ENCODE measurements around the gene CEP152. TPM values are rescaled to one million over a fixed set of nuclear protein-coding genes. Genes with fewer than 3 reads are reported as not detected.
A peak's percentile ranks its signal among the peaks of the same experiment; 100 is the strongest.

CEP152 gene
- total and polyA plus RNA-seq, 11 donors: 0.61 to 3.2 (median 1.6) TPM

DNA sequence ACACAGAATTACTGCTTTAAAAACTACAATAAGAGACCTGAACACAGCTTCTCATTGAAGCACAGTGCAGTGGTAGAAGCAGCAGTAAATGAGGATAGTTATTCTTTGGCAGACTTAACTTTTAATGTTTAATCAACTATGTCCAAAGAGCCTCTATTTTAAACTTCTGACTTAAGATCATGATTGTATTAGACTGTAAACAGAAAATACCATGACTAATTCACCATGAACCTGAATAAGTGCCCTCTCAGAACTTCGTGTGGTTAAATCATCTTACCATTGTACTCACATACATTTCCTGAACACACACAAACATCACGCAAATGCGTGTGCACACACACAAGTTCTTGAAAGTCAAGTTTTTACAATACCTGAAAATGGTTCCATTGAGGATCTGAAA, 13.9 kb downstream of the CEP152 start:
- no peak for TF ChIP-seq POLR2A (IDR thresholded peaks at IDR 0.05)
- TF ChIP-seq, protein P1, sequence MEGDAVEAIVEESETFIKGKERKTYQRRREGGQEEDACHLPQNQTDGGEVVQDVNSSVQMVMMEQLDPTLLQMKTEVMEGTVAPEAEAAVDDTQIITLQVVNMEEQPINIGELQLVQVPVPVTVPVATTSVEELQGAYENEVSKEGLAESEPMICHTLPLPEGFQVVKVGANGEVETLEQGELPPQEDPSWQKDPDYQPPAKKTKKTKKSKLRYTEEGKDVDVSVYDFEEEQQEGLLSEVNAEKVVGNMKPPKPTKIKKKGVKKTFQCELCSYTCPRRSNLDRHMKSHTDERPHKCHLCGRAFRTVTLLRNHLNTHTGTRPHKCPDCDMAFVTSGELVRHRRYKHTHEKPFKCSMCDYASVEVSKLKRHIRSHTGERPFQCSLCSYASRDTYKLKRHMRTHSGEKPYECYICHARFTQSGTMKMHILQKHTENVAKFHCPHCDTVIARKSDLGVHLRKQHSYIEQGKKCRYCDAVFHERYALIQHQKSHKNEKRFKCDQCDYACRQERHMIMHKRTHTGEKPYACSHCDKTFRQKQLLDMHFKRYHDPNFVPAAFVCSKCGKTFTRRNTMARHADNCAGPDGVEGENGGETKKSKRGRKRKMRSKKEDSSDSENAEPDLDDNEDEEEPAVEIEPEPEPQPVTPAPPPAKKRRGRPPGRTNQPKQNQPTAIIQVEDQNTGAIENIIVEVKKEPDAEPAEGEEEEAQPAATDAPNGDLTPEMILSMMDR (IDR thresholded peaks at IDR 0.05): no peak
- no peaks in the 10 kb centered on the region for H3K9me3 ChIP-seq
- H3K36me3 ChIP-seq: peaks cover 0 to 14% (median 0%) of the 10 kb centered on the region in 9 donors
- H3K4me3 ChIP-seq: peak overlapping the region in 6 of 12 donors; percentile 21 to 39 (median 32)
- no peak for ATAC-seq
- DNase-seq: no peak
- WGBS, 4 donors: 79 to 87% (median 84%) methylated on average over 3 of the region's 3 CpGs
- no peaks in the 10 kb centered on the region for H3K27me3 ChIP-seq
- intact Hi-C loops (cut with DNase I): loop anchor here in 3 of 10 donors (5.0 to 10.0 kb wide), 3 partner anchors 152 to 440 kb away; partner anchors contain the start of gene FBN1 (in 2 of the 3)
- peak overlapping the region in 4 of 12 donors; percentile 27 to 50 (median 46) for H3K27ac ChIP-seq
- peaks cover 0 to 34% (median 0%) of the 10 kb centered on the region in 12 donors for H3K4me1 ChIP-seq

DNA sequence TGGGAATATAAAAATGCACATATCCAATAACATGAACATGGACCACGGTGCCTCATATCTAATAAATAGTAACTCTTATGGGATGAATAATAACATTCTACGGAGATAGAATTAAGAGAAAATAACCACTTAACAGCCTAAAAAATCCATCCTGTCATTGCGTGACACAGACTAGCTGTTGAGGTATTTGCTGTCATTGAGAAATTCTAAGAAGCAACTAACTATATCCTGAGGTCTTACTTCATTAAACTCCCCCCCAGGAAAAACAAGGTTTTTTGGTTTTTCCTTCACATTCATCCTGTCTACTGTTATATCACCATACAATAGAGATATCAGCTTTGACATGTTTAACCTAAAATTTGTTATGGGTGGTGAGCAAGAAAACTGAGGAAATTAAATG, 14.3 kb downstream of the CEP152 start:
- peak overlapping the region in 3 of 12 donors; percentile 27 to 50 (median 50) for H3K27ac ChIP-seq
- WGBS, 4 donors: 83 to 95% (median 88%) methylated on average over 3 of the region's 3 CpGs
- intact Hi-C loops (cut with DNase I): loop anchor here in 3 of 10 donors (5.0 to 10.0 kb wide), 3 partner anchors 152 to 439 kb away; partner anchors contain the start of gene FBN1 (in 2 of the 3)
- H3K4me3 ChIP-seq: peak overlapping the region in 3 of 12 donors; percentile 24 to 39 (median 35)
- H3K36me3 ChIP-seq: peaks cover 0 to 17% (median 0%) of the 10 kb centered on the region in 9 donors
- TF ChIP-seq POLR2A (IDR thresholded peaks at IDR 0.05): no peak
- TF ChIP-seq, protein P1 (IDR thresholded peaks at IDR 0.05): no peak
- no peaks in the 10 kb centered on the region for H3K27me3 ChIP-seq
- H3K9me3 ChIP-seq: no peaks in the 10 kb centered on the region
- DNase-seq: no peak
- peaks cover 0 to 34% (median 0%) of the 10 kb centered on the region in 12 donors for H3K4me1 ChIP-seq
- ATAC-seq: no peak

DNA sequence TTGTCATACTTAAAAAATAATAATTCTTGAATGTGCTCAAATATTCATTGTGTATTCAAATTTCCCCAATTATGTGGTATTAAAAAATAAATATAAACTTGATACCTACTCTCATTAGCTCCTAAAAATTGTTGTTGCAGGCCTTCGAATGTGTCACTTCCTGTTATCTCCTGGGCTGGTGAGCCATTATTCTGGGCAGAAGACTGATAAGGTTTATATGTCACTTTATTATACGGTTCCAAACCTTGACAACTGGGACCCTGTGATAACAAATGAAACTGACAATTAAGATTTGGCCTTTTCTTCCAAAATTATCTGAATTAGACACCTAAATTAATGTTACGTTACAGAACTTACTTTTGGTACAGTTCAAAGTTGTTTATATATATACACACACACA, 15.0 kb downstream of the CEP152 start:
- Histone ChIP-seq H3K4me1 (peaks cover 0 to 29% (median 0%) of the 10 kb centered on the region in 12 donors), H3K27ac (peak overlapping the region in 1 of 12 donors; percentile 88), H3K9me3 (no peaks in the 10 kb centered on the region), H3K27me3 (no peaks in the 10 kb centered on the region), H3K4me3 (peak overlapping the region in 1 of 12 donors; percentile 26), H3K36me3 (peaks cover 0 to 17% (median 0%) of the 10 kb centered on the region in 9 donors)
- DNase-seq: no peak
- TF ChIP-seq POLR2A (IDR thresholded peaks at IDR 0.05): no peak
- TF ChIP-seq, protein P1 (IDR thresholded peaks at IDR 0.05): no peak
- 81 to 90% (median 87%) methylated on average over 3 of the region's 3 CpGs for WGBS, 4 donors
- ATAC-seq: no peak
- intact Hi-C loops (cut with DNase I): loop anchor here in 3 of 10 donors (5.0 to 10.0 kb wide), 3 partner anchors 151 to 439 kb away; partner anchors contain the start of gene FBN1 (in 2 of the 3)

DNA sequence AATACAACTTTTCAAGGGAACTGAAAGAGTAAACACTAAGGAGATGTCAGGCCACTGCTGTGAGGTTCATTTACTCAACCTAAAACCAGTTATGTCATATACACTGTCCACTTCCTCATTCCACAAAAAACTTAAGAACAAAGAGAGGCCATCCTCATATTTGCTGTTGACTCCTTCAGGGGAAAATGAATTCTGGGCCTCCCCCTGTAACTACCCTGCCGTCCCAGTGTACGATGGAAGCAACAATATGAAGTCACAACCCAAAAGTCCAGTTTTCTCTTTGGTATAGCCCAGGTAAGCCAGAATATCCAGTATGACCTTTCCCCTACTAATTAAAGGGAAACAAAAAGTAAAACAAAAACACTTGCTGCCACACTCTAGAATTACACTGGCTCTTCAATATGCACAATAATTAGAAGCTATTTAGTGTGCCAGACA, 16.2 kb downstream of the CEP152 start:
- 83 to 91% (median 89%) methylated on average over 2 of the region's 2 CpGs for WGBS, 4 donors
- DNase-seq (no peak), ATAC-seq (peak in 3 of 4 donors; percentile 52 to 60 (median 58))
- Histone ChIP-seq H3K27ac (peak overlapping the region in 3 of 12 donors; percentile 6 to 88 (median 16)), H3K4me3 (peak overlapping the region in 3 of 12 donors; percentile 2 to 26 (median 7)), H3K27me3 (no peaks in the 10 kb centered on the region), H3K4me1 (peaks cover 0 to 20% (median 0%) of the 10 kb centered on the region in 12 donors), H3K36me3 (peaks cover 0 to 27% (median 0%) of the 10 kb centered on the region in 9 donors), H3K9me3 (no peaks in the 10 kb centered on the region)
- TF ChIP-seq POLR2A (IDR thresholded peaks at IDR 0.05): no peak
- TF ChIP-seq, protein P1 (IDR thresholded peaks at IDR 0.05): no peak
- intact Hi-C loops (cut with DNase I): loop anchor here in 3 of 10 donors (5.0 to 10.0 kb wide), 3 partner anchors 150 to 437 kb away; partner anchors contain the start of gene FBN1 (in 2 of the 3)

Data from heart left ventricle (tissue), 16 donors.